Hepatocyte (in vitro differentiated cells): ENCODE results near the gene INSIG1.

Experiments
- CTCF ChIP-seq: fragments of 200-600 bp; sonication (generic); IDR thresholded peaks from 2 replicates; pipeline ENCODE4 v1.5.1; 2016; ENCODE audit warnings: antibody characterized with exemption, mild to moderate bottlenecking; ENCODE audit not compliant: poor library complexity
- EZH2 ChIP-seq: fragments of 200-600 bp; sonication (generic); IDR thresholded peaks from 2 replicates; pipeline ENCODE4 v1.6.1; 2016; ENCODE audit warnings: antibody characterized with exemption, mild to moderate bottlenecking, borderline replicate concordance

GRCh38 chr7:155318245-155318644, 20.6 kb downstream of the INSIG1 start:
- TF ChIP-seq CTCF, result no peak
- TF ChIP-seq EZH2, result no peak
